Measurements from ENCODE around the gene TMEM121. TPM values are rescaled to one million over a fixed set of nuclear protein-coding genes. Genes with fewer than 3 reads are reported as not detected.

The TMEM121 gene
- polyA plus RNA-seq, 1 donor = 2.8 TPM

DNA sequence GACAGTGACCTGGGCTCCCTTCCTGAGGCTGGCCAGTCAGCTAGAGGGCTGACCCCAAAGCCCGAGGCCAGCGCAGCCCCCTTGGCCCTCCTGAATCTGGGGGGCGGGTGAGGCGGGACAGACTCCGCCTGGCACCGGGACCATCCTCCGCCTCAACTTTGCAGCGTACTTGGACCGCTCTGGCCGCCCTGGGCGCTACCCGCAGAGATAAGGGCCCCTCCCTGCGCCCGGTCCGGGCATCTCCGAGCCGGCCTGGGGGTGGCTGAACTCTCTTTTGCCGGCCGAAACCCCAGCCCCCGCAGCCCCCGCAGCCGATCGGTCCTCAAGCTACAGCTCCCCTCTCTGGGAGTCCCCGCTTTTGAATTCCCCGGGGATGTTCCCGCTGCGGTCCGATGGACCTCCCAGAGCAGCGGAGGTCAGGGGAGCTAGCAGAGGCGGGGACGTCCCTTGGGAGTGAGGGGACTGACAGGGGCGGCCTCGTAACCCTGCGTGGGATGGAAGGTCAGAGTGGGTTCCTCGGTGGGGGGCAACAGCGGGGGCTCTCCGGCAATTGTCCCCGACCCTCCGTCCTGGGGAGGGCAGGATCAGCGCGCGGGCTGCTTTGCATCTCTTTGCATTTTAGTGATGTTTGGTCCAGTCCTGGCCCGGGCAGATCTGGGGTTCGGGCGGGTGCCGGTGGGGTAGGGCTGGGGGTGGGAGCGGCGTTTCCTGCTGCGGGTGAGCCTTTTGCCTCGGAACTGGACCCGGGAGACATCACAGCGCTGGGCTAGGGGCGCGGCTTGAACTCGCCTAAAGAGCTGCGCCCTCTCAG is 40.0 kb upstream of the TMEM121 start, which contains the start of gene CRIP1:
TSS of gene CRIP1 (plus strand) at position 724 of the 811 bp plus-strand sequence. CDS start 374 bp downstream, outside the sequence.
- no peak for DNase-seq

DNA sequence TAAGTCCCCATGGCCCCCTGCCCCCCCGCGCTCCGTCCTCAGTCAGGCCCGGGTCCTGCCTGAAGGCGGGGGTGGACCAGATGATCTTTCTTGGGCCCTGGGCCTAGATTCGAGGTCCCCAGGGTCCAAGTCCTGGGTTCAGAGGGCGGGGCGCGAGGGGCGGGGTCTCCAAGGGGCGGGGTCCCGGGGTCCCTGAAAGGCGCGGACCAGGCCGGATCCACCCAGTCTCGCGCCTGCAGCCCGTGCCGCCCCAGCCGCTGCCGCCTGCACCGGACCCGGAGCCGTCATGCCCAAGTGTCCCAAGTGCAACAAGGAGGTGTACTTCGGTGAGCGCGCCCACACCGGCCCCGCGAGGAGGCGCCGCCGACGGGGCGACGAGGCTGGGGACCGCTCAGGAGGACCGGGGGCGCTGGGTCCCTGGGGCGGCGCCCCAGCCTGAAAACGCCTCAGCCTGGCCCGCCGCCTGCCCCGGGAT is 39.4 kb upstream of the TMEM121 start:
- no peak for DNase-seq

DNA sequence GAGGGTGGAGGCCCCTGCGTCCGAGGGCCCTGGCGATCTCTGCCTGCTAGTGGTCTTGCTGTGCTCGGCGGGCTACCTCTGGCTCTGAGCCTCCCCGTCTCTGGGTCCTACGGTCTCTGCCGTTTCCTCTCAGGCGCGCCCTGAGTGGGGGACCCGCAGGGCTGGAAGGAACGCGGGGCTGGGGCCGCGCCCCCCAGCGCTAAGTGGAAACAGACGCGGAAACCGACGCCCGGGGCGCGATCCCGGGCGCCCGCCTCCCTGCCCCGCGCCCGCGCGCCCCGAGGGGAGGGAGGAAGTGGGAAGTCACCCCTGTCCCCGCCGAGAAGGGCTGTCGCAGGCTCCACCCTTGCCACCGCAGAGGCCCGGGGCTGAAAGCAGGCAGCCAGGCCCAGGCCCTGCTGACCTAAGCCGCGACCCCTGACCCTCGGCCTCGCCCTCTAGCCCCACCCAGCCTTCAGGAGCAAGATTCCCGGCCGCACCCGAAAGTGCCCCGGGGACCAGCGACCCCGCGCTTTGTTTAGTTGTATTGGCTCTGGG is 38.9 kb upstream of the TMEM121 start:
- DNase-seq = no peak

DNA sequence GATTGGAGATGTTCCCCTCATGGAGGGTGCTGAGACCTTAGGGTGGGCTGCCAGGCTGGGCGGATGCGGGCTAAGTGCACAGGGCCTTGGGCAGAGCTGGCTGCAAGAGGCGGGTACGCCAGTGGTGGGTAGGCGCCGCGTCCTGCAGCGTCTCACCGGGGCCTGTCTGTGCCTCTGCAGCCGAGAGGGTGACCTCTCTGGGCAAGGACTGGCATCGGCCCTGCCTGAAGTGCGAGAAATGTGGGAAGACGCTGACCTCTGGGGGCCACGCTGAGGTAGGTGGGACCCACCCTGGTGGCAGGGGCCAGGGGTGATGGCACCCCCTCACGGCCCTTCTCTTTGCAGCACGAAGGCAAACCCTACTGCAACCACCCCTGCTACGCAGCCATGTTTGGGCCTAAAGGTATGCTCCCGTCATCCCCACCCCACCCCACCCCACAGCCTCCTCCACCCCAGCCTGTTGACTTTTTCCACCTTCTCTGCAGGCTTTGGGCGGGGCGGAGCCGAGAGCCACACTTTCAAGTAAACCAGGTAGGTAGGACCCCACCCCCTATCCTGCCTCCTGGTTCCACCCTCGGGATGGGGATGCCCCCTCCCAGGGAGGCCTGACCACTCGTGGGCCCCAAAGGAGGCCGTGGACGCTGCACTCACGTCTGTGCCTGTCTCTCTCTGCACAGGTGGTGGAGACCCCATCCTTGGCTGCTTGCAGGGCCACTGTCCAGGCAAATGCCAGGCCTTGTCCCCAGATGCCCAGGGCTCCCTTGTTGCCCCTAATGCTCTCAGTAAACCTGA is 38.2 kb upstream of the TMEM121 start:
- DNase-seq = no peak

DNA sequence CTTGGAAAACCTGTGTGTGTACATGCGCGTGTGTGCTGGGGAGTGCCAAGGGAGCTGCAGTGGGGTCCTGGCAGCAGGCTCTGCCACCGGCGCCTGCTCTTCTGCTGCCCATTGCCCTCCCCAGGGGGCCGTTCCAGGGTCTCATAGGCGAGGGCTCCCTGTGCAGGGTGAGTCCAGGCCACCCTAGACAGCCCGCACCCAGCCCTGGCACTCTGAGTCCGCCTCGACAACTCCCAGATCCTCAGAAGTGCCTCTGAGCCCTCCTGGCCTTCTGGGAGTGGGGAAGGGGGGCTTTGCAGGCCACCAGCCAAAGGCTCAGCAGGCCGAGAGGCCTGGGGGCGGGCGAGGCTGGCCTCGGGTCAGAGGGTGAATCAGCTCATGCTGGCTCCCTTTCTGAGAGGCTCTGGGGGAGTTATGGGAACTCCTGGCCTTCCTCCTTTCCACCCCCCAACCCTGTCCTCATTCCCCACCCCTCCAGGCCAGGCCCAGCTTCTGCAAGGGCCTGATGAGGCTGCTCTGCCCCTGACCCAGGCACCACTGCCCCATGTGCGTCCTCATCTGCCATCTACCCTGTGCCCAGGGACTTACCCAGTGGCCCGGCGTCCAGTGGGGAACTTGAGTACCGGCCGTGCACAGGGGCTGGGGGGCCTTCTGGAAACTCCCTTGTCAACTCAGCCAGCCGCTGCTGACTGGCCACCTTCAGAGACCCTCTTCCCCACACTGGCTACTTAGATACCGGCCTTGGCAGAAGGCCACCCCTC is 37.4 kb upstream of the TMEM121 start:
- DNase-seq = no peak

DNA sequence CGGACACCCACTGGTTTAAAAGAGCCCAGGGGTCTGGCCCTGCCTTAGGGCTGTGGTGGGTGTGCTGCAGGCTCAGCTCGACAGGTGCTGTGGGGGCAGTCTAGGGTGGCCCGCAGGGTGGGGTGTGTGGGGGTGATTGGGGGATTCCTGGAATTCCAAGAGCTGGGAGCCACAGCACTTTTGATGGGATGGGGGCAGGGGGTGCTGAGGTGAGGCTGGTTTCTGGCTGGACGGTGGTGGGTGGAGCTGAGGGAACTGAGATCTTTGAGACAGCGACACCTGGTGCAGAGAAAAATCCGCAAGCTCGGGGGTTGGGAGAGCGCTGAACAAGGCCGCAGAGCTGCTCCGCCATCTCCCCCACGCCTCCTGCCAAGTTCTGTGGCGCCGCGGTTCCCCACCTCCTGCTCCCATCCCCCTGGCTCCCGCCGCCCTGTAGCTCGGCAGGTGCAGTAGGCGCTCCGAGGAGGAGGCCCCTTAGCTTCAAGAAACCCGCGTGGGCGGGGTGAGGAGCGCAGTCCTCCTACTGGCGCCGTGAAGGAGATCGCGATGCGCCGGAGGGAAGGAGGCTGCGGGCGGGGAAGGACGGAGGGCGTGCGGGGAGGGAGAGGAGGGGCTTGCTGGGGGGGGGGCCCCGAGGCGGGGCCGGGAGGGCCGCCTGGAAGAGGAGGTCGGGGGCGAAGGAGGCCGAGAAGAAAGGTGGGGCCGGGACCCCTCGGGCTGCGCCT is 36.7 kb upstream of the TMEM121 start:
- DNase-seq = peak; percentile 92

DNA sequence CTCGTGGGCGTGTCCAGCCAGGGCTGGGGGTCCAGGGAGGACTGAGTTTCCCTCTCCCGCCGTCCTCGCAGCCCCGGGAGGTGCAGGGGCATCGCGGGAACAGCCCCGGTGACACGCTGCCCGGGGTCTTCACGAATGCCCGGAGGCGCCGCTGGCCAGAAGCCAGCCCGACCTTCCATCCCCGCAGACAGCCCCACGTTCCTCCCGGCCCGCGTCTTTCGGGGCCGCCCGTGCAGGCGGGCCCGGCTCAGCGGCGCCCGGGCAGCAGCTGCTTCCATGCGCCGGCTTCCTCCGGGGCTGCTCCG is 36.2 kb upstream of the TMEM121 start:
- no peak for DNase-seq

DNA sequence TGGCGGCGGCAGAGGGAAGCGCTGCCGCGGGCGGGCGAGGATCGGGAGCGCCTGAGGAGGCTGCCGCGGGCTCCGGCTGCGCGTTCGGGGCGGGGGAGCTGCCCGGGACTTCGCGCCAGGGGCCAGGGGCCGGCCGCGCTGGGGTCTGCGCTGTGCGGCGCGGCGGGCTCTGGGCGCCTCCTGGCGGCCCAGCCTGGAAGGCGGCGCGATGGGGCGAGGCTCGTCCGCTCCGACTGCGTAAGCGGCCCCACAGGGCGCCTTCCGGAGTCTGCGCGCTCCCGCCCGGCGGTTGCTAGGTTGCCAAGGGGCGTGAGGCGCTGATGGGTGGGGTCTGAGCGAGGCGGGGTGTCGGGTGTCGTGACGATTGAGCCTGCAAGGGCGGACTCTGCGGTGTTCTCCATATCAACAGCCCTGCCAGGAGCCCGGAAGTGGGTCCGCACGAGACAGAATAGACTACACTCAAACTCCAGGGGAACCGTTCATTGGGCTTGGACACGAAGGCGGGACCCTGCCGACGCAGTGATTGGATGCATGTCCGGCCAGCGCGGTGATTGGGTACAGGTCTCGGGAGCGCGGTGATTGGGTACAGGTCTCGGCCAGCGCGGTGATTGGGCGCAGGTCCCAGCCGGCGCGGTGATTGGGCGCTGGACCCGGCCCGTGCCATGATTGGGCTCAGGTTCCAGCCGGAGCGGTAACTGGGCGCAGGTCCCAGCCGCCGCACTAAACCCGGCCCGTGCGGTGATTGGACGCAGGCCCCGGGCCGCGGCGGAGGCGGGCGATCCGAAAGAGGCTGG is 35.6 kb upstream of the TMEM121 start, which contains the start of gene TEDC1:
TSS of gene TEDC1 (plus strand) at position 675 of the 794 bp plus-strand sequence. CDS start 130 bp downstream, outside the sequence.
- peak; percentile 100 for DNase-seq

DNA sequence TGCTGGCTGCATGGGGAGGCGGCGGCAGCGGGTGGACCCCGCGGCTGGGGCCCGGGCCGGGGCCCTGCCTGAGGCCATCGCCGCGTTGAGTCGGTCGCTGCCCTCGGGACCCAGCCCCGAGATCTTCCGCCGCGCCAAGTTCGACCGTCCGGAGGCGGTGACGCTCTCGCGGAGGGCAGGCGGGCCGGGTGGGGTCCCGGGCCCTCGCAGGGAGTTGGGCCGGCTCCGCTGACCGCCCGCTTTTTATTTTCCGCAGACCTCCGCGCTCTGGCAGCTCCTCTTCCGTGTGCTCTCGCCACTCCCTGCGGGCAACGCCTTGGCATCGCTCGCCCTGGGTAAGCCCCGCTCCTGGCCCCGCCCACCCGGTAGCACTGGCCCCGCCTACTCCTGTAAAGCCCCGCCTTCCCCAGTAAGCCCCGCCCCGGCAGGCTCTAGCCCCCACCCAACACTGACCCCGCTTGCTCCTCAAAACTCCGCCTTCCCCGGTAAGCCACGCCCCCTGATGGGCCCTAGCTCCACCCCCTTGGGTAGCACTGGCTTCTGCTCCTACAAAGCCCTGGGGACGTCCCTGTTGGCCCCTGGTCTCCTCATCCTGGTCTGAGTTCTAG is 34.9 kb upstream of the TMEM121 start:
- no peak for DNase-seq

DNA sequence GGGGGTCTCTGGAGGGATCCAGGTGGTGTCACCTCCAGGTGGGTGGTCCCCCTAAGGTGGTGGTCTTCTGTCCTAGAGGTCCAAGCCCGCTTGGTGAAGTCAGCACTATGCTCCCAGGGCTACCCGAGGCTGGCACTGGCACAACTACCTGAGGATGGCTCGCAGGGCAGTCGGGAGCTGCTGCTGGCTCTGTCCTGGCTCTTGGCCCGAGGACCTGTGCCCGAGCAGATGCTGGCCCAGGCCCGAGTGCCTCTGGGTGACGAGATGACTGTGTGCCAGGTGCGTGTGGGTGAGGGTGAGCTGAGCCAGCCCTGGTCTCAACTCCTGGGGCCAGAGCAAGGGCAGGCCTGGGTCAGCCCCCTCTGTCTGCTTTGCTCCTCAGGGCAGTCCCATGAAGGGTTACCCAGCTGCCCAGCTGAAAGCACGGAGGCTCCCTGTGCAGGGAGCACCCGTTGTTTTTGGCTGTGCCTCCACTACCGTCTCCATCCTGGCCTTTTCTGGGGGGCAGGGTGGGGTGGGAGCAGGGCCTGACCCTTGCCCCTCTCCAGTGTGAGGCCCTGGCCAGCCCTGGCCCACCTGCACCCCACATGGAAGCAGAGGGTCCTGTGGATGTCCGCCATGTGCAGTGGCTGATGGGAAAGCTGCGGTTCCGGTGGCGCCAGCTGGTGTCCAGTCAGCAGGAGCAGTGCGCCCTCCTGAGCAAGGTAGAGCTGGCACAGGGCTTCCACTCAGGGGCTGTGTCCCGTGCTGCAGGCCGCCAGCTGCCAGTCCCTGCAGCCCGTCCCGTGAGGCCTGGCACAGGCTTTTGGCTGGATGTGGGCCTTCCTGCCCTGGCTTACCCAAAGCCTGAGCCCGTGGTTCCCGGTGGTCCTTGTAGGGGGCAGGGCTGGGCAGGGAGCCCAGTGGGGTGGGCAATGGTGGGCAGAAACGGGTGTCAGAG is 34.1 kb upstream of the TMEM121 start:
- no peak for DNase-seq

DNA sequence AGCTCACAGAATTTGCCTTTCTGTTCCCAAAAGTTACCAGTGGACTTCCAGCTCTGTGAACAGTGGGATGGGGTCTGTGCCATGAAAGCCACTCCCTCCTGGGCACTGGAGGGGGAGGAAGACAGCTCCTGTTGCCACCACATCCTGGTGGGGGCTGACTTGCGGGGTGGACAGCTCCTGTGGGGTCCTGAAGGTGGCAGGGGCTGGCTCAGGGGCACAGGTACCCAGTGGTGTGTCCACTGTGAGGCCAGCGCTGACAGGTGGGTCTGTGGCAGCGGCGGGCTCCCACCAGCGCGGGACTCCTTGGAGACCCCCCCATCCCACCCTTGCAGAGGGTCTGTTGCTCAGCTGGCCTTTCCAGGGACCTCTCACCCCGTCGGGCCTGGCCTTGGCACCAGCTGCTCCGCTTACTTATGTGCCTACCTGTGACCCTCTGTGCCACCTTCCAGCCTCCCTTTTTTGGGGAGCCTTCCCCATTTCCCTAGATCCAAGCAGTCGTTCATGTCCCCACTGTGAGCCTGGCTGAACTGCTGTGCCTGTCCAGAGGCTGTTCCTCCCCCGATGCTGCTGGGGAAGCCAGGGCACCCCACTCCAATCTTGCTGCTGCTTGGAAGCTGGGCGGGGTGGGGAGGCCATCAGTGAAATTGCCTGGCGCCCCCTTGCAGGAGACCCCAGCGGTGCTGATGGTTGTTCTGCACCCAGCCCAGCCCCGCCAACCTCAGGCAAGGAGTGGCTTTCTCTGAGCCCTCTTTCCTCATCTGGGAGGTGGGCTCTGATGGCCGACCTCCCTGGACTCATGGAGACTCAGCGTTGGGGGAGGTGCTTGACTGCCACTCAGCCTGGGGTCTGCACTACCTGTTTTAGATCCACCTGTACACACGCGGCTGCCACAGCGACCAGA is 33.2 kb upstream of the TMEM121 start:
- no peak for DNase-seq

DNA sequence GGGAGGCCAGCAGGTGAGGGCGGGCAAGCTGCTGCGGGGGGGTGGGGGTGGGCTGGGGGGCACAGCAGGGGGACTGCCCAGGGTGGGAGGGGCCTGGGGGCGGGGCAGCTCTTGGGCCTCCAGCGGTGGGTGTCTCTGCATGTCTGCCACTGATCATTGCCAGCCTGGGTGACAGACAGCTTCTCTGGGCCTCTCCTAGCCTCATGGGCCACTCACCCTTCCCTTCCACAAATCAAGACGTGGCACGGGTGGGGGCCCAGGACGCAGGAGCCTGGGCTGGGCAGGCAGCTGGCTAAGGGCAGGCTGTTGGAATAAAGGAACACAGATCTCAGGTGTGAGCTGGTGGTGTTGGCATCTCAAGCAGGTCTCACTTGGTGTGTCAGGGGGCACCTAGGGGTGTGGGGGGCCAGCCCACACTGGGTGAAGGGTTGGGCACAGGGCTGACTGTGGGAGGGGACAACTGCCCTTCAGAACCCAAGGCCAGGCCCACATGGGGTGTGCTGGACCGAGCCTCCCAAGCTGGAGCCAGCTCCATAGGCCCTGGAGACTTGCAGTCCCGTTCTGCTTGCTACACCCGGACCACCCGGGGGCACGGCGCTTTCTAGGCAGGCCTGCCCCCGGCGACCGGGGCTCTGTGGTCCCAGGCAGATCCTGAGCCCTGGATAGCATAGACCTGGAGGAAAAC is 32.3 kb upstream of the TMEM121 start:
- DNase-seq = no peak

DNA sequence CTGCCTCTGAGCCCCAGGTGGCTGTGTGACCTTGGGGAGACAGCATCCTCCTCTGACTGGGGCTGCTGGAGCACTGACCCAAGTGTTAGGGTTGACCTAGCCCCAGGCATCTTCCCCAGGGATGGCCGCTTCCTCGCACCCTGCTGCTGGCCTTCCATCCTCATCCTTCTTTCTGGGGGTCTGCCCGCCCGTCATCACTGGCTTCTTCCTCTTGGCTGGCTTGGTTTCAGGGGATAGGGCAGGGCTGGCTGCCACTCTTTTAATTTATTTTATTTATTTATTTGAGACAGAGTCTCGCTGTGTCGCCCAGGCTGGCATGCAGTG is 31.8 kb upstream of the TMEM121 start:
- no peak for DNase-seq

DNA sequence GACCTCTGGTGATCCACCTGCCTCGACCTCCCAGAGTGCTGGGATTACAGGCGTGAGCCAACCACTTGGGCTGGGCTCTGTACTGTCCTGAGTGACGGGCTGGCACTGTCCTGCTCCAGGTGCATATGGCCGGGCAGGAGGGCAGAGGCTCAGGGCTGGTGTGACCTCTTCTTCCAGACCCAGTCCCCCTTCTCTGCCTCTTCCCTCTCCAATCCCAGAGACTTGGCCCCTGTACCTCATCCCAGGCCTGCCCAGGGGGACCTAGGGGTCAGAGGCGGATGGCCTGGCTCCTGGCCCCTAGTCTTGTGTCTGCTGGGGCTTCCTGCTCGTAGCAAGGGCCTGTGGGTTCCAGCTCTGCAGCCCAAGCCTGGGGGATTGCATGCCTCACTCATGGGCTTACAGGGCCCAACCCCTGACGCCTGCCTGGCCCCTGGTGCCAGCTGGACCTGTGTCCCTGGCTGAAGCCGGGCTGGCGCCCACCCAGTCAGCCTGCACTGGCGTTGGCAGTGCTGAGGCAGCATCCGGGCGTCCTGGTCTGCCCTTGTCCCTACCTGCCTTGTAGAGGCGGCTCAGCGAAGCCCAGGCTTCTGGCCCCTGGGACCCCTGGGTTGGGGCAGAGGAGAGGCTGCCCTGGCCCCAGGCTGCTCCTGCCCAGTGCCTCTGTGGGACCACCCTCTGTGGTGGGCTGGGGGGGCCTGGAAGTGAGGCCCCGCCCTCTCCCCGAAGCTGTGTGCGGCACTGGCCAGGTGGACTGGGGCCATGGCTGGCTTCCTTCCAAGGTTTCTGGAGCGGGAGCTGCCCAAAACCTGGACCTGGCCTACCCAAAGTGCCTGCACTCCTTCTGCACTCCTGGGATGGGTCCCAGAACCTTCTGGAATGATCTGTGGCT is 31.0 kb upstream of the TMEM121 start:
- no peak for DNase-seq

DNA sequence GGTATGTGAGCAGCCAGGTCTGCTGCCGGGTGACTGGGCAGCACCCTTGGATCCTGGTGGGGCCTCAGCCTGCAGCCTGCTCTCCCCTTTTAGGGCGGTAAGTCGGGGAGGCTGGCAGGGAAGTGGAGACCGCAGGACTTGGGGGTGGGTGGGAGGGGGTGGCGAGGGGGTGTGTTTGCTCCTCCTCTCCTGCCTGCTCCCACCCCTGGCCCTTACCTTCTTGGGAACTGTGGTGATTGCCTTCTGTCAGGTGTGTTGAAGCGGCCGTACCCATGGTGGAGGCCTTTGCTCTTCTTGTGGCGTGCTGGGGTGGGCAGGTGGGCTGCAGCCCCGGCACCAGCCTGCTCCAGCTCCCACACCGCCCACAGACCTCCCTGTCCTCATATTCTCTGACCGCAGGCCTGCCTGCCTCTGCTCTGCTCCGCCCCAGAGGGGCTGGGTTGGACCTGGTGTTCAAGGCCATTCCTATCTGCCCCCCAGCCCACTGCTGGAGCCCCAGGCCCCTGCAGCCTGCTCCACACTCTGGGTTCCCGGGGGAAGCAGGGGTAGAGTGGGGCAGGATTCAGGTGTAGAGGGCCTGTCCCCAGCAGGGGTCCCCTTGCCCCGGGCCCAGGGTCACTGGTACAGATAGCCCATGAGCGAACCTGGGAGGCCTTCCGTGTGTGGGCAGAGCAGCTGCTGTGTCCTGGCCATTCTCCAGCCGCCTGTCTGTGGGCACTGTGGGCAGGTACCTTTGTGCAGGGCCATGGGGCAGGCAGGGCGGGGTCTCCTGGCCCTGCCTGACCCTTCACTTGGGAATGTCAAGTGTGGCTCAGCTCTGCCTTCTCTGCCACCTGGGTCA is 30.2 kb upstream of the TMEM121 start:
- DNase-seq = no peak

Data from left kidney (tissue), 2 donors.